Panc1 (cell line): ENCODE measurements around the gene GABRG3. TPM values are rescaled to one million over a fixed set of nuclear protein-coding genes. Genes with fewer than 3 reads are reported as not detected.

Source experiments
- ATAC-seq: fragments of 200-7000 bp; cut with Tn5 transposase; 2 replicates; pipeline ENCODE4 v1.9.1; 2020; ENCODE audit warnings: mild to moderate bottlenecking, moderate library complexity
- BruUV-seq: library from RNA; stranded (reverse); fragments of 400-500 nt; replicated peaks from 2 replicates; lab custom pipeline; 2021; lab: Mats Ljungman, UMichigan
- CTCF ChIA-PET: fragments of 300-600 bp; sonication (Branson Sonifier 250); formaldehyde crosslinking; loops from one replicate; lab custom pipeline; 2022; ENCODE audit warnings: antibody characterized with exemption; lab: Charles Lee
- POLR2A ChIA-PET: fragments of 300-600 bp; sonication (Branson Sonifier 250); formaldehyde crosslinking; loops from one replicate; lab custom pipeline; 2022; ENCODE audit warnings: antibody characterized with exemption; lab: Charles Lee
- DNase-seq: peaks from one replicate; pipeline ENCODE4 v3.0.0-alpha.2; 2010; ENCODE audit warnings: low read depth, low spot score
- H3K27ac ChIP-seq: 2 replicates; pipeline ENCODE4 v1.5.1; 2011; ENCODE audit warnings: mild to moderate bottlenecking, low read length, inconsistent platforms
- H3K27me3 ChIP-seq: fragments of 200-500 bp; sonication (Bioruptor generic); 2 replicates; pipeline ENCODE4 v1.6.0; 2014; ENCODE audit warnings: low read length, inconsistent platforms; ENCODE audit not compliant: control insufficient read depth, insufficient read depth
- H3K36me3 ChIP-seq: fragments of 200-500 bp; sonication (Bioruptor generic); 2 replicates; pipeline ENCODE4 v1.5.1; 2014; ENCODE audit warnings: inconsistent platforms, mild to moderate bottlenecking, low read length, moderate library complexity; ENCODE audit not compliant: control insufficient read depth, insufficient read depth
- H3K4me1 ChIP-seq: 2 replicates; pipeline ENCODE4 v1.5.1; 2011; ENCODE audit warnings: inconsistent platforms, mild to moderate bottlenecking, low read length, moderate library complexity; ENCODE audit not compliant: control insufficient read depth, insufficient read depth
- H3K4me3 ChIP-seq, 2 experiments: 2 replicates each; pipeline ENCODE4 v1.5.1; 2011 to 2012; ENCODE audit warnings: low read depth in 2 of 2, low read length in 2 of 2, mild to moderate bottlenecking in 2 of 2, inconsistent platforms in 1 of 2, moderate library complexity in 1 of 2
- H3K9me3 ChIP-seq: fragments of 200-500 bp; sonication (Bioruptor generic); 2 replicates; pipeline ENCODE4 v1.5.1; 2014; ENCODE audit warnings: low read depth, mild to moderate bottlenecking, inconsistent platforms, low read length, moderate library complexity; ENCODE audit not compliant: control insufficient read depth, insufficient read depth
- CTCF ChIP-seq: fragments of 450-650 bp; IDR thresholded peaks from 2 replicates; pipeline ENCODE4 v1.5.1; 2017; ENCODE audit warnings: mild to moderate bottlenecking
- POLR2AphosphoS5 ChIP-seq: IDR thresholded peaks from 2 replicates; pipeline ENCODE4 v1.6.1; 2012; ENCODE audit warnings: mild to moderate bottlenecking, low read depth, low read length, moderate library complexity
- REST ChIP-seq, 2 experiments: IDR thresholded peaks; 2 replicates each; pipeline ENCODE4 v1.6.1; 2011 to 2012; ENCODE audit warnings: low read depth in 2 of 2, control low read depth in 1 of 2, low read length in 1 of 2, mild to moderate bottlenecking in 1 of 2, moderate library complexity in 1 of 2; ENCODE audit not compliant: insufficient read depth in 1 of 2
- SIN3A ChIP-seq: IDR thresholded peaks from 2 replicates; pipeline ENCODE4 v1.6.1; 2012; ENCODE audit warnings: low read depth, mild to moderate bottlenecking, low read length, moderate library complexity, borderline replicate concordance; ENCODE audit not compliant: insufficient read depth
- TCF7L2 ChIP-seq: IDR thresholded peaks from 2 replicates; pipeline ENCODE4 v1.6.1; 2011; ENCODE audit warnings: mild to moderate bottlenecking, low read depth, low read length, inconsistent platforms
- in situ Hi-C: cut with HindIII; loops from 2 replicates; pipeline ENCODE4 v1.10.0; 2016; ENCODE audit warnings: low sequenced_read_pairs, low pct_unique_long_range_greater_than_20kb
- intact Hi-C: fragments of 100-400 bp; cut with micrococcal nuclease; formaldehyde crosslinking; loops from one replicate; pipeline ENCODE4 v1.10.0; 2022; ENCODE audit not compliant: unreplicated experiment
- total RNA-seq: library from RNA; stranded (reverse); gene quantifications from one replicate; pipeline ENCODE4 v1.2.1, GENCODE V29; 2021; ENCODE audit not compliant: unreplicated experiment

GABRG3 gene
- total RNA-seq, 1 experiment from 2014 or later: not detected

GRCh38 chr15:27466758-27467157 lies 495.8 kb downstream of the GABRG3 start:
- CTCF ChIA-PET: no interaction called here
- Histone ChIP-seq H3K9me3 (no peaks in the 10 kb centered on the region; the same call in 1 of the 2 replicates), H3K27ac (no peak overlapping the region), H3K36me3 (no peaks in the 10 kb centered on the region), H3K4me3 (no peak overlapping the region), H3K4me1 (no peaks in the 10 kb centered on the region), H3K27me3 (no peaks in the 10 kb centered on the region)
- BruUV-seq: no TSS peak
- ATAC-seq (no peak), DNase-seq (no peak)
- POLR2A ChIA-PET: no interaction called here
- TF ChIP-seq REST (IDR thresholded peaks at IDR 0.05; ENCODE audit: insufficient read depth in 1 of 2, low read depth in 2 of 2, low read length in 1 of 2): no peak
- TF ChIP-seq POLR2AphosphoS5: no peak
- TF ChIP-seq TCF7L2: no peak
- TF ChIP-seq CTCF: no peak
- no peak for TF ChIP-seq SIN3A
- in situ Hi-C loops (no loop called here), intact Hi-C loops (no loop called here)

GRCh38 chr15:27468151-27468591 lies 497.2 kb downstream of the GABRG3 start:
- intact Hi-C loops (no loop called here), in situ Hi-C loops (no loop called here)
- Histone ChIP-seq H3K4me1 (no peaks in the 10 kb centered on the region), H3K27me3 (no peaks in the 10 kb centered on the region), H3K4me3 (no peak overlapping the region), H3K27ac (no peak overlapping the region), H3K9me3 (no peaks in the 10 kb centered on the region; the same call in 1 of the 2 replicates), H3K36me3 (no peaks in the 10 kb centered on the region)
- ChIA-PET CTCF (no interaction called here), POLR2A (no interaction called here)
- no peak for TF ChIP-seq POLR2AphosphoS5
- TF ChIP-seq CTCF: no peak
- no peak for TF ChIP-seq SIN3A
- TF ChIP-seq REST (IDR thresholded peaks at IDR 0.05; ENCODE audit: insufficient read depth in 1 of 2, low read depth in 2 of 2, low read length in 1 of 2): no peak
- ATAC-seq: no peak
- no TSS peak for BruUV-seq
- DNase-seq: no peak
